GM21825 (cell line): ENCODE data around the gene CYTH1.

Experiments
- ATAC-seq: cut with Tn5 transposase; IDR thresholded peaks from one replicate; pipeline ENCODE4 v1.9.1; 2021; ENCODE audit warnings: mild to moderate bottlenecking, moderate library complexity; ENCODE audit not compliant: unreplicated experiment

CYTH1 gene

GRCh38 chr17:78696016-78696982, 85.8 kb downstream of the CYTH1 start:
- ATAC-seq: no peak

GRCh38 chr17:78694805-78695531, 87.1 kb downstream of the CYTH1 start:
- no peak for ATAC-seq

DNA sequence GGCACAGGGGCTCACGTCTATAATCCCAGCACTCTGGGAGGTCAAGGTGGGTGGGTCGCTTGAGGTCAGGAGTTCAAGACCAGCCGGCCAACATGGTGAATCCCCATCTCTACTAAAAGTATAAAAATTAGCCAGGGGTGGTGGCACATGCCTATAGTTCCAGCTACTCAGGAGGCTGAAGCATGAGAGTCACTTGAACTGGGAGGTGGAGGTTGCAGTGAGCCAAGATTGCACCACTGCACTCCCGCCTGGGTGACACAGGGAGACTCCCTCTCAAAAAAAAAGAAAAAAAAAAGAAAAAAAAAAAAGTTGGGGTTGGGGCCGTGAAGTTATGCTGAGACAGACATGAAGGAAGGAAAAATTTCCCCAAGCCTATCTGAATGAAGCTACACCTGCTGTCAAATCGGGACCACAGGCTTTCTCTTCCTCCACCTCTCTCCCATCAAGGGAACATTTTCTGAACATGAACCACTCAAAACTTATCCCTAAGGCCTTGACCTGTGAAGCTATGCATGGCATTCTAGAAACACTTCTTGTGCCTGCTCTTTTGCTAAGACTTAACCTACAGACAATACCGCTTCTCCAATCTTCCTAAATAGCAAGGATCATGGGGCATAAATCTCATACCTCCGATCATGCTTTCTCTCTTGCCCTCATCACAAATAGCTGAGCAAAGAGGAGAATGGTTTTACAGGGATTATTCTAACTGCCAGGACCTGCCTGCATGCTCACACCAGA, 88.6 kb downstream of the CYTH1 start:
- ATAC-seq: no peak

DNA sequence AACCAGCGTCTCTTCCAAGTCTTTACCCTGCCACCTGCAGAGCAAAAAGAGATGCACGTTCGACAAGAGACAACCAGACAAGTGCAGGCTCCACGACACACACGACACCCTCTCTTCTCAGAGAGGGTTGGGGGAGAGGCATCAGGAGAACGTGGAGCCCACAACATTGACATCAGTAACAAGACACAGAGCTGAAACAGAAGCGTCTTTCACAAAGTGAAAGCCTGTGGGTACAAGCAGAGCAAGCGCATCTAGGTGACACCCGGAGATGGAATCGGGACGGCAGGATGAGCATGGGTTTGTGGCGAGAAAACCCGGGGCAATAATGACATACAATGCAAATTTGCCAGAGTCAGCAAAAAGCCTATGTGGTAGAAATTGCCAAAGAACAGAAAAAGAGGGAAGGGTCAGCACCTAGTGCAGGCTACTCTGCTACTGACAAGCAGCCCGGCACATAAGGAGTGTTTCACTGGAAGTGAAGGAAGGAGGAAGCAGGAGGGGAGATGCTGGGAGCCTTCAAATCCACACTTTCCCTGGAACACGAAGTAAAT, 89.5 kb downstream of the CYTH1 start:
- no peak for ATAC-seq

DNA sequence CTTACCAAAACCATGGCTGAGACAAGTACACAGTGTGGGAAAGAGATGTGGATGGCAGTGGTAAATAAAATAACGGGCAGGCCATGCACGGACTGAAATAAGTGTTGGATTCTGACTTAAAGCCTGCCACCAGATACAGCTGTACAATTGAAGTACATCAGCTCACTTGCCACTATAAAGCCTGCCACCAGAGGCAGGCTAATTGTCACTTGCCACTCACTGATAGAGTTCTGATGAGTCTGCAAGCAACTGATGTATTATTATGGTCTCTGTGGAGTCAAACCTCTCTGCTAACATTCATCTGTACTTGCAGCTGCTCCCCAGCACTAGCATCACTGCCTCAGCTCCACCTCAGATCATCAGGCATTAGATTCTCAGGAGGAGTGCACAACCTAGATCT, 93.0 kb downstream of the CYTH1 start:
- no peak for ATAC-seq

DNA sequence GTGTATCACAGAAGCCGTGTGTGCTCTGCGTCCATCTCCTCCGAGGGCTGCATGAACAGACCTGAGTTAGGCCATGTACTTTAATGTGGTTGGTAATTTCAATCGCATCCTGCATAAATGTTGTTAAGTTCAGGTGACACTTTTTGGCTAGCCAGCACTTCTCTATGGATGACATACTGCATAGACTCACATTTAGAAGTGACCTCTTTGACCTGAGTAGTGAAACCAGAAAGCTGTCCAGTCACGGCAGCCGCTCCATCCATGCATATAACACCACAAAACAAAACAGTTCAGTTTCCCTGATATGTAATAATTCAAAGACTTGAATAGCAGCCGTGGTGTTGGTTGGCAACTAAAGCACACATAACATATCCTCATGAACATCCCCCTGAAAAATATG, 94.1 kb downstream of the CYTH1 start:
- ATAC-seq: no peak

GRCh38 chr17:78687125-78687524, 94.9 kb downstream of the CYTH1 start:
- no peak for ATAC-seq

DNA sequence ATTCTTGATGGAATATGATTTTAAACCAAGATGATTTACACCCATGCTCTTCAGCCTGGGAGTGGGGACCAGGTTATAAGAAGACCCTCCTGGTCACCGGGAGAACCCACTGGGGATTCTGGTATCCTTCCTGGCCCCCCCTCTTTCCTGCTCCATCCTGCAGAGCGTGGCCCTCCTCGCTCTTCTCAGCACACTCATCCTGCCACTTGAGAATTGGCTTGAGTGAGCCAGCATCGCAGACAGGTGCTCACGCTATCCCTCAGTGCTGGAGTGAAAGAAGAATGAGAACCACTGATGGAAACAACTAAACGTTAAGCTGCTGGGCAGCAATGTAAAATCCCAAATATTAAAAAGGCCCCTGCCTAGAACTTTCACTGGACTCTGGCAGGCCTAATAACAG, 98.0 kb downstream of the CYTH1 start:
- ATAC-seq: no peak

DNA sequence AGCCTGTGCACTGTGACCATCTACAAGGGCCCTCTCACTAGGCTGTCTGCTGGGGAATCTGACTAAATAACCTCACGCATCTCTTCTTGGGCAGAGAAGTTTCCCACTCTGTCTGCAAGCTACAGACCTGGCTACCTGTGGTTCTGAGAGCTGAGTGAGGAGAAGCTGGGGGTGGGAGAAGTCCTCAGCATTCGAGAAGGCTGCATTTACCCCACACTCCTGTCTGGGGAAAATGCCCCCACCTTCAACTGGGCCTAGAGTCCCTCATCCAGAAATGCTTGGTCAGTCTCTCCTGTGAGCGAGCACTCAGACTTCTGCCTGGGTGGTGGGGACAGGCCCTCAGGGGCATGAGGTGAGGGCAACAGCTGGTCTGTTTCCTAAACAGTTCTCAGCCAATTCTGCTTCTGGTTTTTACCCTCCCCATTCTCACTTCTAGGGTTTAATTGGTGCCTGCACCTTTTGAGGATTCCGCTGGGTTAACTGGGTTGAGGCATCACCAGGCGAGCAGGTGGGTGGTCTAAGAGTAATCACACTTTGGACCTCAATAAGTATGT, 98.6 kb downstream of the CYTH1 start:
- no peak for ATAC-seq

GRCh38 chr17:78682363-78682762, 99.7 kb downstream of the CYTH1 start:
- ATAC-seq: no peak

GRCh38 chr17:78680436-78680835, 101.6 kb downstream of the CYTH1 start:
- no peak for ATAC-seq

DNA sequence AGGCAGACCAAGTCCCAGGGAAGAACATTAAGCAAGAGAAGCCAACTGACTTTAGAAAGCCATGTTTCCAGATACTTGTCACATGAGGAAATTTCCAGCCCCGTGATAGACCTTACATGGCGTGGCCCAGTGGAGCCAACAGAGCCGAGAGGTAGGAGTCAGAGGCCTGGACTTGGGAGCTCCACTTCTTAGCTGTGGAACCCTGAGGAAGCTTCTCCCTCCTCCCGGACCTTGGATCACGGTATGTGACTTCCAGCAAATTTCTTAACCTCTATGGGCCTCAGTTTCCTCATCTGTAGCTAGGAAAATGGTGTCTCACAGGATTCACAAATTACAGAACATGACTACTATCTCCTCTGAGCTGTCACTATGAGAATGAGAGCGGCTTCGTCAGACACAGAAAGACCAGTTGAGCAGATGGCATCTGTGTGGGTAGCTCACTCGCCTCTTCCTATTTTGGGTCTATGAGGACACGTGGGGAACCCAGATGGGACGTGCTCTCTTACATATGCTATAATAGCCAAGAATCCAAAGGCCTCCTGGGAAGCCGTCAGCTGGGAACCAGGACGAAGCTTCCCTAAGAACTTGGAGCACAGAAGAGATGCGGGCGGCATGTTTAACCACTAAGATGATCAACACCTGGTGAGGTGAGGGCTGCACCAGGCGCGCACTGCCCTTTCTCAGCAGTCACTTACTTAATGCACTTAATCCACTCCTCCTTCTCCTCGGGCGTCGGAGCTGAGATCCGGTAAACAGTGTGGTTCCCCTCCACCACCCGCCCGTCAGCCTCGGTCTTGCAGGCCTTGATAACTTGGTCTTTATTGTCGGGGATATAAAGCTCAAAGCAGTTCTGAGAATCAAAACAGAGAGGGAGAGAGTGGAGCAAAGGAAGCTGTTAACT, 102.3 kb downstream of the CYTH1 start:
- ATAC-seq: no peak

- ATAC-seq: no peak
Measured at GRCh38 chr17:78678711-78679110, 103.4 kb downstream of the CYTH1 start.

DNA sequence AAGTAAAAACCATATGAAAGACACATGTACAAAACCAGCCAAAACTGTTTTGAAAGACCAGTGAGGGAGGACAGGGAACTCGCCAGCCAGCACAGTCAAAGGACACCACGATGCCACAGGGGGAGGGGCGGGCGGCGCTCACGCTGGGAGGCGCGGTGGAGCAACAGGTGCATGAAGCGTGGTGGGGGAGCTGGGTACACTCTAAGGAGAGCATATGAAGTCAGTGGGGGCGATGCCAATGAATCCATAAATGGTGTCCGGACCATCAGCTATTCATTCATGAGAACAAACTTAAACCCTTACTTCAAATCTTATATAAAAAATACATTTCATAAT, 103.9 kb downstream of the CYTH1 start:
- ATAC-seq: no peak

DNA sequence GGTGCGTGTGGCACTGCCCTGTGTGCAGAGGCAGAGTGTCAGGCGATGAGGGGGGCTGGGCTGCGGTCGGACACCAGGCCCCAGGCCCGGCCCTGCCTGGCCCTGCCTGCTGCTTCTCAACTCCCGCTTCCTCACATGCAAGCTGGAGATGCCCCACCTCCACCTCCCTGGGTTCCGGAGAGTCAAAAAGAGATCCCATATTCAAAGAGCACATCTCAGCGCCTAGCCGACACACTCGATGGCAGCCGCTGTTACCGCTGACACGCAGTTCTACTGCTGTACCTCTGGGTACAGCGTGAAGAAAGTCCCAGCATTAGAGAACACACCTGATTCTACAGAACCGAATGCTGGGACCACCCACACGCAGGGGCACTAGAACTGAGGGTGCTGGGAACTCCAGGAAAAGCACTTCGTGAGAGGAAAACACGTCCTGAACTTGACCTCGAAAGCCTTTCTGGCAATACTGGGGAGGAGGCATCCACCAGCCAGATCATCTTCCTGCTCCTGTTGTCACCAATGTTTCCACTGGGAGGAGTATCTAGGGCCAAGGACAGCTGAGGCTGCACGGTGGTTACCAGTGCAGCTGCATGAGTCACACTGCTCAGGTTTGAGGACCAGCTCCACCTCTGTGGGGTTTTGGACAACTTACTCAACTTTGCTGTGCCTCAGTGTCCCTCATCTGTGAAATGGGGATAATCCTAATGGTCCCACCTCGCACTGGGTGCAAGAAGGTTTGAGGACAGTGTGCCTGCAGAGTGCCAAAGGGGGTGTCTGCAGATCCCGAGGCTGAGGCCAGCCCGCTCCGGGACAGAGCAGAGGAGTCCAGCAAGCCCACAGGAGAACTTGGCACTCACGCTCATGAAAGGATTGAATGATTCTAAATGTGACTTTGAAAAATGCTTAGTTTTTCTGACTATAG, 104.5 kb downstream of the CYTH1 start:
- ATAC-seq: no peak

- no peak for ATAC-seq
Measured at GRCh38 chr17:78676412-78677302, 105.4 kb downstream of the CYTH1 start.

- ATAC-seq: no peak
Measured at GRCh38 chr17:78675836-78676235, 106.2 kb downstream of the CYTH1 start.

- ATAC-seq: no peak
Measured at GRCh38 chr17:78675316-78675616, 106.8 kb downstream of the CYTH1 start.
